Ectodermal cell (in vitro differentiated cells): ENCODE data around the gene SLFN12.

Experiments
- H3K27ac ChIP-seq: 2 replicates; pipeline ENCODE4 v1.7.0; 2013; ENCODE audit warnings: mild to moderate bottlenecking, low read depth, low read length; ENCODE audit not compliant: insufficient read depth, poor library complexity, severe bottlenecking
- H3K27me3 ChIP-seq: 2 replicates; pipeline ENCODE4 v1.7.0; 2013; ENCODE audit warnings: mild to moderate bottlenecking, low read length; ENCODE audit not compliant: insufficient read depth, control insufficient read depth, poor library complexity, severe bottlenecking
- H3K36me3 ChIP-seq: one replicate; pipeline ENCODE4 v1.7.0; 2013; ENCODE audit warnings: low read length; ENCODE audit not compliant: control insufficient read depth, insufficient read depth
- H3K4me1 ChIP-seq: one replicate; pipeline ENCODE4 v1.7.0; 2013; ENCODE audit warnings: low read length; ENCODE audit not compliant: control insufficient read depth, insufficient read depth
- H3K4me3 ChIP-seq: 2 replicates; pipeline ENCODE4 v1.7.0; 2013; ENCODE audit warnings: low read depth, low read length, control low read depth; ENCODE audit not compliant: insufficient read depth
- H3K9me3 ChIP-seq: 2 replicates; pipeline ENCODE4 v1.7.0; 2013; ENCODE audit warnings: mild to moderate bottlenecking, low read length, moderate library complexity; ENCODE audit not compliant: control insufficient read depth
- WGBS, 2 experiments: methylation state at CpG; one replicate each; pipeline ENCODE4 v1.1.7; 2013; ENCODE audit warnings: missing lambda C conversion rate in 2 of 2; 5-methylcytosine and 5-hydroxymethylcytosine counted together

SLFN12 gene

DNA sequence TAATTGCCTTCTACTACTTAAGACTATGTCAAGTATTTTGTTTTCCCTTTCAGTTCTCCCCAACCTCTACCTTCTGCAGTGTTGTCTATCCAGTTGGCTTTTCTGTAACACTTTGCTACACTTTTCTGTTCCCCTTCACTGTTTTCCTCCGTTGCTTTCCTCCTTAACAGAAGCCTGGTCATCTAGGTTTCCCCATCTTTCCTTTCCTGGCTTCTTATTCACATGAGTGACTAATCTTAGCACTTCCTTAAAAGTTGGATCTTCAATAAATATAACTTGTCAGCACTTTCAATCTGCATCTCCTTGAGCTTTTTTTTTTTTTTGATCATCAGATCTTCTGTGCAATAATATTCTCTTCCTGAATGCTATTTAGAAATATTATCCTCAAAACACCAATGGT, 56.1 kb downstream of the SLFN12 start:
- WGBS, 2 experiments, result 60 to 65% methylated on average over 1 of the region's 1 CpG
- Histone ChIP-seq H3K27me3 (peaks cover 51% of the 10 kb centered on the region), H3K36me3 (no peaks in the 10 kb centered on the region), H3K4me3 (no peak overlapping the region), H3K9me3 (no peaks in the 10 kb centered on the region), H3K4me1 (no peaks in the 10 kb centered on the region), H3K27ac (no peak overlapping the region)

DNA sequence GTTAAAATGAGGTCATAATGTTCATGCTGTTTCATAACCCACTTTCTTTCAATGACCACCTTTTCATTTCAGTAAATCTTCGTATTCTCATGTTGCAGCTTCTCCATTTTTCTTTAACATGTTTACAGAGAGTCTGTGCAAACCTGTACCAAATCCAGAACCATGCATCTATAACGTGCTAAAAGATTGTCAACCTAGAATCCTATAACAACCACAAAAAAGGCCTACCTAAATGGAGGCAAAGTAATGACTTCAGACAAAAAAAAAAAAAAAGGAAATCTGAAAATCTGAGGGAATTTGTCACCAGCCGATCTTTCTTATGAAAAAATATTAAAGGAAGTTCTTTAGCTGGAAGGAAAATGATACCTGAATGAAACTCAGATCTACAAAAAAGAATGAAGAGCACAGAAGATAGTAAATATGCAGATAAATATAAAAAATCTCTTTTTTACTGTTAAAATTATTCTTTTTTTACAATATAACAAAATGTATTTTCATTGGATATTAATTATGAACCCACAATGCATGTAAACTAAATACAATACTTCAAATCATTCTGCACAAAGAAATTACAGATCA, 57.4 kb downstream of the SLFN12 start:
- Histone ChIP-seq H3K27me3 (peaks cover 56% of the 10 kb centered on the region), H3K9me3 (no peaks in the 10 kb centered on the region), H3K27ac (no peak overlapping the region), H3K36me3 (no peaks in the 10 kb centered on the region), H3K4me3 (no peak overlapping the region), H3K4me1 (no peaks in the 10 kb centered on the region)
- WGBS, 2 experiments, result 91 to 92% methylated on average over 2 to 3 of the region's 3 CpGs

DNA sequence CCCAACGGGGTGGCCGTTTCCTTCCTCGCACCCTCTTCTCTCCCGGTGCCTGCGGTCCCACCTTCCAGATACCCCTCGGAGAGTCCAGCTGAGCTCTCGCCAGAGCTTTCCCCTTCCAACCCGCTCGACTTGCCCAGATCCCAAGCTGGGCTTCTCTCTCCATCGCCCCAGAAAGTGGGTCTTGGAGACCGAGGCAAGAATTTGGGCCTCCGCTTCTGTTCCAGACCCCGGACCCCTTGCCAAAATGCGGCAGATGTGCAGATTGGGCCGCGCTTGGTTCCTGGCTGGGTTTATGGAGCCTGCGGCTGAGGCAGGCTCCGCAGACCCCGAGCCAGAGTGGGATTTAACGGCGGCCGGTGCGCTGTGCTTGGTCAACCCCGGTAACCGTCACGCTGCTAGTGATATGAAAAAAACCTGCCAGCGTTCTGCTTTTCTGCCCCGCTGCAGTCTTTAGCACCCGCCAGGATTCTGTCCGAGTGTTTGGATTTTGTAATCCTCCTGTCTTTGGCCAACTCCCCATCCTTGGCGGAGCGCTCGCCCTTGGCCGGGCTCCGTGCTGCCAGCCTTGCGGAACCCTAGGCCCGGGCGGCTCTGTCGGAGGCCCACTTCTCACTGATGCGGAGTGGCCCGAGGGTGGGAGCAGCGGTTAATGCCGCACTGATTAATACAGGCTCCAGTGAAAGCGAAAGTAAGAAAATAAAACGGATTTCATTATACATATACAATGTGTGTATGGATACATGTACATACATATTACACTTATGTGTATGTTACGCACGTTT, 58.1 kb downstream of the SLFN12 start:
- H3K27ac ChIP-seq, result no peak overlapping the region
- no peaks in the 10 kb centered on the region for H3K9me3 ChIP-seq
- WGBS, 2 experiments, result 6 to 11% methylated on average over 43 to 47 of the region's 47 CpGs
- H3K4me1 ChIP-seq, result no peaks in the 10 kb centered on the region
- peaks cover 56% of the 10 kb centered on the region for H3K27me3 ChIP-seq
- H3K4me3 ChIP-seq, result peak overlapping the region; percentile 27
- no peaks in the 10 kb centered on the region for H3K36me3 ChIP-seq

DNA sequence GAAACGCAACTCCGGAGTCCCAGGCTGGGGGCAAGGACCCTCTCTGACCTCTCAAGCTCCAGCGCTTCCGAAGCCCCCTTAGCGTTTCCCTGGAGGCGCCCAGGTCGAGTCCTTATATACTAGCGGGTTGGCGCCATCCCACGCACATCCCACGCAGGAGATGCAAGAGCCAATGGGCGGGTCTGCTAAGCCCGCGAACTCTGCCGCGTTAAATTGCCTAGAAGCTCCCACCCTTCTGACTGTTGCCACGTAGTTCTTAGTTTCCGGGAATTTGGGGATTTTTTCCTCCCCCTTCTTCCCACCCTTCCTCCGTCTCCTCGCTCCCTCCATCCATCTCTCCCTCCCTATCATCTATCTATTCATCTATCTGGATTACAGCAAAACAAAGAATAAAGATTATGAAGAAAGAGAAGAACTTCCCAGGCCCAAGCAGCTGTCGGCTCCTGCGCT, 58.7 kb downstream of the SLFN12 start, which contains the start of gene SLFN11:
Gene SLFN11 (minus strand): TSS at position 88 of the 450 bp plus-strand sequence. CDS start 9,814 bp downstream, outside the sequence.
- Histone ChIP-seq H3K4me3 (peak within 1 kb of the TSS; percentile 27), H3K36me3 (no peaks in the 10 kb centered on the region), H3K4me1 (no peaks in the 10 kb centered on the region), H3K27ac (no peak within 1 kb of the TSS), H3K9me3 (no peaks in the 10 kb centered on the region), H3K27me3 (peaks cover 56% of the 10 kb centered on the region)
- WGBS, 2 experiments, result 0% methylated on average over 22 of the region's 22 CpGs

DNA sequence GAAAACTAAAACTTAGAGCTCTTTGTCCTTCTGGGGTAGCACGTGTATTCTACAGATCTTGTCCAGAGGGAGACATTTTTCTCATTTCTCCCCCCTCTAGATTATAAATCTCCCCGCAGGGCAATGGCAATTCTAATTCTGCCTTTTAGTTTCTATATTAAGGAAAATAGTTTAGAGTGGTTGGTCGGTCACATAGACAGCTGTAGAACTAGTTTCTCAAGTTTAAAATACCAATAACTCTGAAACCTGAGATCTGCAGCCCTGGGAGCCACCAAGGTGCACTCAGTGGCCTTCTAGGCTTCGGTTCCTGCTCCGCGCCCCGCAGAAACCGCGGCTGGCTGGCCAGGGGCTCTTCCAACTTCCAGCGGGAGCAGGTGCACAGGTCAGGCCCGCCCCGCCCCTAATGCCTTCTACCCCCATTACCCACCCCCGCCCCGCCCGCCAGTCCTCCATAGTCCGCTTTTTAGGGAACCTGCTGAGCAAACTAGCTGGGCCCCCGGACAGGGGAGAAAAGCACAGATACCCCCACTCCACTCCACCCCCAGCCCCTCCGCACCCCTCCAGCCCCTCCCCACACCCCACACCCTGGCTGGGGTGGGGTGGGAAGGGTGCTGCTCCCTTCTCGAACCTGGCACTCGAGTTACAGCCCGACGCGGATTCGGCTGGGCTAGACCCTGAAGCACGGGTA, 59.3 kb downstream of the SLFN12 start:
- H3K4me1 ChIP-seq, result no peaks in the 10 kb centered on the region
- H3K9me3 ChIP-seq, result no peaks in the 10 kb centered on the region
- peak overlapping the region; percentile 27 for H3K4me3 ChIP-seq
- no peak overlapping the region for H3K27ac ChIP-seq
- WGBS, 2 experiments, result 7 to 8% methylated on average over 16 to 21 of the region's 25 CpGs
- H3K27me3 ChIP-seq, result peaks cover 56% of the 10 kb centered on the region
- no peaks in the 10 kb centered on the region for H3K36me3 ChIP-seq

DNA sequence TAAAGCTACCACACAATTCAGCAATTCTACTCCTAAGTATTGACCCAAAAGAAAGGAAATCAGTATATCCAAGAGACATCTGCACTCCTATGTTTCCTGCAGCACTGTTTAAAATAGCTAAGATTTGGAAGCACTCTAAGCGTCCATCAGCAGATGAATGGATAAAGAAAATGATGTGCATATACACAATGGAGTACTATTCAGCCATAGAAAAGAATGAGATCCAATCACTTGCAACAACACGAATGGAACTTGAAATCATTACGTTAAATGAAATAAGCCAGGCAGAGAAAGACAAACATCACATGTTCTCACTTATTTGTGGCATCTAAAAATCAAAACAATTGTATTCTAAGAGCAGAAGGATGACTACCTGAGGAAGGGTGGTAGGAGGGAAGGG, 60.4 kb downstream of the SLFN12 start:
- Histone ChIP-seq H3K4me1 (no peaks in the 10 kb centered on the region), H3K27ac (no peak overlapping the region), H3K4me3 (no peak overlapping the region), H3K27me3 (peaks cover 56% of the 10 kb centered on the region), H3K9me3 (no peaks in the 10 kb centered on the region), H3K36me3 (no peaks in the 10 kb centered on the region)
- WGBS, 2 experiments, result 89 to 91% methylated on average over 3 of the region's 3 CpGs

DNA sequence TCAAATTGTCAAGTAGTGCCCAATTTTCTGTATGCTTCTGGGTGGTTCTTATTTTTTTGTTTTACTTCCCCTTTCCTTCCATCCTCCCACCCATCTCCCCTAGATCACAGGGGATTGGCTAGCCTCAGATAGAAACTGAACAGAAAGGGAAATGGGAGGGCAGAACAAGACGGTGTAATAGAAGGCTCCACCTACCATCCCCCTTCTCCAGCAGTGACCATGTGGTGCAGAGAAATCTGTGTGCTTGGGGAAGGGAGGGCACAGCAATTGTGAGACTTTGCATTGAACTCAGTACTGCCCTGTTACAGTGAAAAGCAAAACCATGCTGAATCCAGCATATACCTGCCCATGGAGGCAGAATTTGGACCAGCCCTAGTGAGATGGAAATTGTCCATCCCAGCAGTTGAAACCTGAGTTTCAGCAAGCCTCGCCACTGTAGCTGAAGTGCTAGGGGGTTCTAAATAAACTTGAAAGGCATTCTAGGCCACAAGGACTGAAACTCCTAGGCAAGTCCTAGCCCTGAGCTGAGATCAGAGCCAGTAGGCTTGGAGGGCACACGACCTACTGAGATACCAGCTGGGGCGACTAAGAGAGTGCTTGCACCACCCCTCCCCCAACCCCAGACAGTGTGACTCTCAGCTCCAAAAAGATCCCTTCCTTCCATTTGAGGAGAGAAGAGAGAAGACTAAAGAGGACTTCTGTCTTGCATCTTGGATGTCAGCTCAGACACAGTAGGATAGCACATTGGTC, 64.0 kb downstream of the SLFN12 start:
- Histone ChIP-seq H3K27ac (no peak overlapping the region), H3K27me3 (peaks cover 25% of the 10 kb centered on the region), H3K4me3 (no peak overlapping the region), H3K9me3 (no peaks in the 10 kb centered on the region), H3K4me1 (no peaks in the 10 kb centered on the region), H3K36me3 (no peaks in the 10 kb centered on the region)
- 70% methylated on average over 4 of the region's 4 CpGs for WGBS, 2 experiments

DNA sequence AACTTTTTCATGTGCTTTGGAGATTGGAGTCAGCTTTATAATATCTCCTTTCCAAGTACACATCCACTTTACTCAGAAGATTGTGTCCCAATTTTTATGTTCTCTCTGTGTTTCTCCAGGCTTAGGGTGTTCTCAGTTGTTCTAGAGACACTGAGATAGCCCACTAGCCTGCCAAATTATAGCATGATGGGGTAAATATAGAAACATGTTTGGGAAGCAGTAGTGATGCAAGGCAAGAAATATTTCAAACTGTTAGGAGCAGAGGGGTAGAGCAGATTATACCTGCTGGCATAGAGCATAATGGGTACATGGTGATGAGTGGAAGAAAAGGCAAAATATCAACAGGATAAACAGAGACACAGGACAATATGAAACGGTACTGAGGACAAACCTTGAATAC, 71.3 kb downstream of the SLFN12 start:
- no peak overlapping the region for H3K27ac ChIP-seq
- H3K27me3 ChIP-seq, result no peaks in the 10 kb centered on the region
- H3K4me3 ChIP-seq, result no peak overlapping the region
- H3K4me1 ChIP-seq, result no peaks in the 10 kb centered on the region
- 69 to 86% methylated on average over 1 of the region's 1 CpG for WGBS, 2 experiments
- H3K9me3 ChIP-seq, result no peaks in the 10 kb centered on the region
- no peaks in the 10 kb centered on the region for H3K36me3 ChIP-seq
